Duodenal mucosa (tissue), 2 donors: ENCODE data around the gene ADCY1.

Experiments
- H3K27ac ChIP-seq: one replicate; pipeline ENCODE4 v1.7.0; 2013; ENCODE audit warnings: low read depth, low read length
- H3K27me3 ChIP-seq, 2 donors: one replicate each; pipeline ENCODE4 v1.7.0; 2013; ENCODE audit warnings: low read length in 2 of 2, control low read depth in 1 of 2; ENCODE audit not compliant: insufficient read depth in 2 of 2, control insufficient read depth in 1 of 2
- H3K36me3 ChIP-seq, 2 donors: one replicate each; pipeline ENCODE4 v1.7.0; 2013; ENCODE audit warnings: low read length in 2 of 2, control low read depth in 1 of 2; ENCODE audit not compliant: insufficient read depth in 2 of 2, control insufficient read depth in 1 of 2
- H3K4me1 ChIP-seq, 2 donors: one replicate each; pipeline ENCODE4 v1.7.0; 2013; ENCODE audit warnings: low read length in 2 of 2, control low read depth in 1 of 2; ENCODE audit not compliant: insufficient read depth in 2 of 2, control insufficient read depth in 1 of 2
- H3K4me3 ChIP-seq, 2 donors: one replicate each; pipeline ENCODE4 v1.7.0; 2013; ENCODE audit warnings: low read length in 2 of 2, low read depth in 1 of 2
- H3K9ac ChIP-seq, 2 donors: one replicate each; pipeline ENCODE4 v1.7.0; 2013; ENCODE audit warnings: low read length in 2 of 2, low read depth in 1 of 2
- H3K9me3 ChIP-seq, 2 donors: one replicate each; pipeline ENCODE4 v1.7.0; 2013; ENCODE audit warnings: low read length in 2 of 2, control low read depth in 1 of 2; ENCODE audit not compliant: control insufficient read depth in 1 of 2

The ADCY1 gene

DNA sequence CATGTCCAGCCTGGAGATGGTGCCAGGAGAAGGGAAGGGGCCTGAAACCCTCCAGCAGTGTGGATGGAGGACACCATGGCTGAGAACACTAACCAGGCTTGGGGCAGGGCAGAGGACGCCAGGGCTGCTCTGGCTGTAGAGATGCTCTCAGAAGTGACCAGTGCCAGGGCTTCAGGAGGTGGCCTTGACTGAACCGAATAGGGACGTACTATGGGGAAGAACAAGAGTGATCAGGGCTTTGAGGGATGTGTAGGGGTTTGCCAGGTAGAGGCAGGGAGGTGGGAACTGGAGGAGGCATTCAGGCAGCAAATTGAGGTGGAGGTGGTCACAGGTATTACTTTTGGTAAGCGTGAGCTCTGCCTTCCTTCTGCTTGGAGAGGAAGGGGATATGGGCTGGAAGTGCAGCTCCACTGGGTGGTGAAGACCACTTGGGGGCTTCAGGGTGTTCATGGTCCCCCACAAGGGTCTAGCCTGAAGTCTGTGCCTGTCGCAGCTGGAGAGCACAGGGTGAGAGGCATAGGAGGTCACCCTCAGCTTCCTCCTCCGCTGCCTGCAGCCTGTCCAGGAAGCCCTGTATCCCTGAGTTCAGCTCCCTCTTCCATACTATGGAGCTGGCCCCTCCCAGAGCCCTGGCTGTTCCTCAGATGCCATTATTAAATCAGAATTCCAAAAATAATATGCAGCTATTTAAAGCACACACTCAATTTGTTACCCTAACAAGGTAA, 27.8 kb downstream of the ADCY1 start:
- no peaks in the 10 kb centered on the region for H3K4me1 ChIP-seq
- no peaks in the 10 kb centered on the region for H3K27me3 ChIP-seq
- no peaks in the 10 kb centered on the region for H3K36me3 ChIP-seq
- no peak overlapping the region for H3K4me3 ChIP-seq
- H3K9ac ChIP-seq, result no peak overlapping the region
- H3K27ac ChIP-seq, result no peak overlapping the region
- no peaks in the 10 kb centered on the region for H3K9me3 ChIP-seq

DNA sequence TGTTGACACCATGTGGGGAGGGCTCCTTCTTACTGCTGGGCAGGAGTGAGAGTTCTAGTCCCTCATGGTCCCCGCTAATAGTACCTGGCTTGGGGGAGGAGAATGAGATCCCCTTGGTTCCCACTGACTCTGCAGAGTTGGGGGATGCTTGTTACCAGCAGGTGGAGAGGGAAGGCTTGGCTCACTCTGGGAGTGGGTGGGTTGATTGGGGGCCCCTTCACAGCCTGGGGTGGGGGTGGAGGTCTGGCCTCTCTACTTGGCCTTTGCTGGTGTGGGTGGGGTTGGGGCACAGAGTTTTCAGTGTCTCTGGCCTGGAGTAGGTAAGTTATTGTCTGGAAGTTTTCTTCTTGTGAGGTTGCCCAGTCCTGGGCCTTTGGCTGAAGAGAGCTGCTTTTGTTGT, 31.9 kb downstream of the ADCY1 start:
- no peak overlapping the region for H3K27ac ChIP-seq
- H3K4me1 ChIP-seq, result no peaks in the 10 kb centered on the region
- H3K4me3 ChIP-seq, result no peak overlapping the region
- H3K9me3 ChIP-seq, result no peaks in the 10 kb centered on the region
- H3K36me3 ChIP-seq, result no peaks in the 10 kb centered on the region
- no peaks in the 10 kb centered on the region for H3K27me3 ChIP-seq
- no peak overlapping the region for H3K9ac ChIP-seq

DNA sequence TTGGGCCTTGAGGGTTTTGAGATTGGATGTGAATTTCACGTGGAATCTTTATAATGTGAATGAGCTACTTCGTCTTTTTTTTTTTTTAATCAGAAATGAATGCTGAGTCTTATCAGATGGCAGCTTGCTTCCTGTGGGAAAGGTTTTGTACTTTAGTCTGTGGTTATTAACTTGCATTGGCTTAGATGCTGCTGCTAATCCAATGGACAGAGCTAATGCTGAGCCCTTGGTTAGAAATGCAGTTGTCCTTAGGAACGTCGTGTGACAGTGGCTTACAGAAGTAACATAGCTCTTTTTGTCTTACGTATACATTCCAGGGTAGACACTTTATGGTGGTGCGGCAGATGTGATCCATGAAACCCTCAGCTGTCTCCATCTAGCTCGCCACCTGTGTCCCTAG, 32.8 kb downstream of the ADCY1 start:
- Histone ChIP-seq H3K4me3 (no peak overlapping the region), H3K27ac (no peak overlapping the region), H3K27me3 (no peaks in the 10 kb centered on the region)

DNA sequence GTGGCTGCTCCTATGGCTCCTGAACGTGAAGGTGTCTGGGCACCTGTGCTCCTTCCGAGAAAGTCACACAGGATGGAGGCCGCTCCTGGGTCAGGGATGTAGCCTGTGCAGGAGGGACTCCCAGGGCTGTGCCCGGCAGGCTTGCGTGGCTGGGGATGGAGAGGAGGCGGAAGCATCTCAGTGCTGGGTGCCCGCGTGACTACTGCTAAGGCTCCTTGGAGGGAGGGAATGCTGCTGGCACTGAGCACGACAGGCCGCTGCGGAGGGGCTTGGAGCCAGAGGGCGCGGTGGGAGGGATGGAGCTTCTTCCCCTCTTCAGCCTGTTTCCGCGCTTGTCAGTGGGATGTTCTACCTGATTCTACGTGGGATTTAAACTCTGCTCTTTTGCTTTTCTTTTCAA, 35.0 kb downstream of the ADCY1 start:
- no peaks in the 10 kb centered on the region for H3K27me3 ChIP-seq
- no peak overlapping the region for H3K27ac ChIP-seq
- no peak overlapping the region for H3K4me3 ChIP-seq
- H3K36me3 ChIP-seq, result no peaks in the 10 kb centered on the region
- H3K4me1 ChIP-seq, result no peaks in the 10 kb centered on the region
- H3K9me3 ChIP-seq, result peaks cover 0 to 3% of the 10 kb centered on the region in 2 donors
- no peak overlapping the region for H3K9ac ChIP-seq

More for the DNA sequence above, 32.8 kb downstream of the ADCY1 start:
- H3K36me3 ChIP-seq, result no peaks in the 10 kb centered on the region
- H3K4me1 ChIP-seq, result no peaks in the 10 kb centered on the region
- no peak overlapping the region for H3K9ac ChIP-seq
- H3K9me3 ChIP-seq, result no peaks in the 10 kb centered on the region

DNA sequence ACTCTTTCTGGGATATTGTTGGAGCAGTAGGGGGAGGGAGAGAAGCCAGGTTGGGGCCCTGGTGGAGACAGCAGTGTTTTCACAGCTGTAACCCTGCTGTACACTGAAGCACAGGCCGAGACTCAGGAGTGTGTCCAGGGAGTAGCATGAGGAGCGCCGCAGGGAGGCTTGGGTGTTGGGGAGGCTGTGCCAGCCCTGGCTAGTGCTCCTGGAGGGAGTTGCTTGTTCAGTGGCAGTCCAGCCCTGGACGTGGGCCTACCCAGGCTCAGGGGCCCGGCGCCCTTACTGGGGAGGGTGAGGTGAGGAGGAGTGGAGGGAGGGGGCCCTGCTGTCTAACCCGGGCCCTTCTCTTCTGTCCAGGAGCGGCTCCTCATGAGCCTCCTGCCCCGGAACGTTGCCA, 35.9 kb downstream of the ADCY1 start:
- H3K9ac ChIP-seq, result no peak overlapping the region
- no peaks in the 10 kb centered on the region for H3K4me1 ChIP-seq
- H3K36me3 ChIP-seq, result no peaks in the 10 kb centered on the region
- no peak overlapping the region for H3K4me3 ChIP-seq
- H3K27me3 ChIP-seq, result no peaks in the 10 kb centered on the region
- no peak overlapping the region for H3K27ac ChIP-seq
- H3K9me3 ChIP-seq, result peaks cover 0 to 3% of the 10 kb centered on the region in 2 donors

DNA sequence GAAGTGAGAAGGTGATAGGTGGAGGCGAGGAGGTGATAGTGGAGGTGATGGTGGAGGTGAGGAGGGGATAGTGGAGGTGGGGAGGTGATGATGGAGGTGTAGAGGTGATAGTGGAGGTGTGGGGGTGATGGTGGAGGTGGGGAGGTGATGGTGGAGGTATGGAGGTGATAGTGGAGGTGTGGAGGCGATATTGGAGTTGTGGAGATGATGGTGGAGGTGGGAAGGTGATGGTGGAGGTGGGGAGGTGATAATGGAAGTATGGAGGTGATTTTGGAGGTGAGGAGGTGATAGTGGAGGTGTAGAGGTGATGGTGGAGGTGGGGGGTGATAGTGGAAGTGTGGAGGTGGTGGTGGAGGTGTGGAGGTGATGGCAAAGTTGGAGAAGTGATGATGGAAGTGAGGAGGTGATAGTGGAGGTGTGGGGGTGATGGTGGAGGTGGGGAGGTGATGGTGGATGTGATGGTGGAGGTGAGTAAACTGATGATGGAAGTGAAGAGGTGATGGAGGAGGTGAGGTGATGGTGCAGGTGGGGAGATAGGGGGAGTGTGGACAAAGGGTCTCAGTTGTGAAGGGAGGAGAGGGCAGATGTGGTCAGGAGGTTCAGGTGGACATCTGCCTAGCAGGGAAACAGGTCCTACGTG, 36.6 kb downstream of the ADCY1 start:
- H3K4me3 ChIP-seq, result no peak overlapping the region
- no peaks in the 10 kb centered on the region for H3K27me3 ChIP-seq
- H3K4me1 ChIP-seq, result no peaks in the 10 kb centered on the region
- no peaks in the 10 kb centered on the region for H3K36me3 ChIP-seq
- H3K9me3 ChIP-seq, result peaks cover 0 to 3% of the 10 kb centered on the region in 2 donors
- H3K9ac ChIP-seq, result no peak overlapping the region
- no peak overlapping the region for H3K27ac ChIP-seq

DNA sequence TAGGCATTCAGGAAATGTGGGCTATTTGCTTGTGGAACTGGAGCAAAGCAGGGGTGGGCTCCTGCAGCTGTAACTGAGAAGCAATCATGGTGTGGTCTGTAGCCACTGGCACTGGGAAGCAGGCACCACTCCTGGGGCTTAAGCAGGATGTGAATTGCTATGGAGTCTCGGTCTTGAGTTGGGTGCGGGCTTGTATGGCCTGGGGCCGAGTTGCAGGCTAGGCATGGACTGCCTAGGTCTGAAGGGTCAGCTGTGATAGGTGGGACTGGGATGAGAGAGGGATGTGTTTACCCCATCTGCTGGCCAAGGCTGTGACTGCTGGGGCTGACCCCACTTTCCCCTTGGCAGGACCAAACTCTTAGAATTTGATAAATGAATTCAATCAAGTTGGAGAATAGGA, 43.0 kb downstream of the ADCY1 start:
- H3K27ac ChIP-seq, result no peak overlapping the region
- H3K36me3 ChIP-seq, result no peaks in the 10 kb centered on the region
- H3K4me3 ChIP-seq, result no peak overlapping the region
- H3K27me3 ChIP-seq, result no peaks in the 10 kb centered on the region
- H3K4me1 ChIP-seq, result no peaks in the 10 kb centered on the region
- peaks cover 3 to 17% of the 10 kb centered on the region in 2 donors for H3K9me3 ChIP-seq
- H3K9ac ChIP-seq, result no peak overlapping the region

DNA sequence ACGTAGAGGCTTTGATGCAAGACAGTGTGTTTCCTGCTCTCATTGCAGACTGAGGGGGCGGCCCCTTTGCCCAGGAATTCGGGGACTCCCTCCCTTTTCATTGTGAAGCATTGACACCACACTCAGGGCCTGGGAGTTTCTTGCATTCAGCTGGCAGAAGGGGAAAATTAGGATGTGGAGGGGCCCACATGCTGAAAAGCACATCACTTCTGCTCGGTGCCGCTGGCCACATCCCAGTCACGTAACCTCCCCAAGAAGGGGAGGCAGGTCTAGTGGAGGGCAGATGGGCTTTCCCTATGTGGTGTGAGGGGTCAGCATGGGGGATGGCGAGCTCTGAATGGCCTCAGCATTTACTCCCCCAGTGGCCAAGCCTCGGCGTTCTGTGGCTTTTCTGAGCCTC, 47.9 kb downstream of the ADCY1 start:
- Histone ChIP-seq H3K9me3 (peaks cover 0 to 8% of the 10 kb centered on the region in 2 donors), H3K36me3 (no peaks in the 10 kb centered on the region), H3K9ac (no peak overlapping the region), H3K4me3 (no peak overlapping the region), H3K4me1 (peaks cover 3 to 14% of the 10 kb centered on the region in 2 donors), H3K27ac (no peak overlapping the region), H3K27me3 (no peaks in the 10 kb centered on the region)

DNA sequence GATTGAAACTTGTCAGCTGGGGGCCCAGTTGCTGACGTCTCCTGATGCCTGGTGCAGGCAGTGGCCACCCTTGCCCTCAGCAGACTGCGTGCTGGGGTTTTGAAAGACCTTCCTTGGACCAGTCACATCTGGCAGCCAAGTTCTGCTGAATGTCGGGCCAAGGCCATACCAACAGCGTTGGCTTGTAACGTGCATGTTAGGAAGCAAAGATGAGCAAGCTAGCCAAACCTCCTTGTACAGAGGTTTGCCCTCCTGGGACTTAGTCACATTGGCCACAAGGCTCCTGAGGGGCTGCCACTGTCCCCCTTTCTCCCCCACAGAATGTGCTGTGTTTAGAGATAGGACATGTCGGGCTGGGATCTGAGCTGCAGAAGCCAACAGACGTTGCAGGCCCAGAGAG, 49.0 kb downstream of the ADCY1 start:
- Histone ChIP-seq H3K36me3 (no peaks in the 10 kb centered on the region), H3K9ac (no peak overlapping the region), H3K4me1 (peaks cover 3 to 14% of the 10 kb centered on the region in 2 donors), H3K27ac (no peak overlapping the region), H3K4me3 (no peak overlapping the region), H3K9me3 (peaks cover 0 to 6% of the 10 kb centered on the region in 2 donors), H3K27me3 (no peaks in the 10 kb centered on the region)

DNA sequence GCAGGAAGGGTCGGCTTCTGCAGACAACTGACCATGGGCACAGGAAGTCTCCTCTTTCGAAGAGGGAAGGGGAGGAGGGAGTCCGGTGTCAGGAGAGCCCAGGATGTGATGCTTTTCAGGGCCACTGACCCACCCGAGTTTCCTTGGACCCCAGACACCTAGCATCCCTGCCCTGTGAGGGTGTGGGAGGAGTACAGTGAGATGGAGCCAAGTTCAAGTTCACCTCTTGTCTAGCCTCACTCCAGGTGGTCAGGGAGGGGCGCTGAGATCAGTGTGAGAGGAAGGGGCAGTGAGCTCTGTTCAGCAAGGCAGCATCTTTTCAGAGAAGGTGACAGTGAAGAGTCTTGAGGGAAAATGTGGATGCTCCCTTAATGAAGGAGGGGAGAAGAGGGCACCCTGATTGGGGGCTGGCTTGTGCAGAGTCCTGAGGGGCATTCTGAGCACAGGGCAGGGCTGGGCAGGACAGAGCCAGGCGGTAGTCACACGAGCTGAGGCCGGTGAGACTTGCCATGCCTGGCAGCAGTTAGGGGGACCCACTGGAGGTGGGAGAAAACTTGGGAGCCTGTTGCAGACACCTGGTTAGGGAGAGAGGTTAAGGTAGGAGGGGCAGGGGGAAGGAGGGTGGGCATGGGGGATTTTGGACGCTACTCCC, 49.7 kb downstream of the ADCY1 start:
- Histone ChIP-seq H3K4me1 (peaks cover 3 to 14% of the 10 kb centered on the region in 2 donors), H3K4me3 (no peak overlapping the region), H3K9ac (no peak overlapping the region), H3K9me3 (peaks cover 0 to 6% of the 10 kb centered on the region in 2 donors), H3K27ac (no peak overlapping the region), H3K27me3 (no peaks in the 10 kb centered on the region), H3K36me3 (no peaks in the 10 kb centered on the region)
